Activated CD4-positive, alpha-beta T cell treated with anti-CD3 and anti-CD28 coated beads, Interleukin-2, amount 50 U/mL, for 16 hours (primary cell): Measurements from ENCODE around the gene MIAT.

Experiments used
- DNase-seq: peaks from one replicate; pipeline ENCODE4 v3.0.0-alpha.2; 2020

MIAT gene

DNA sequence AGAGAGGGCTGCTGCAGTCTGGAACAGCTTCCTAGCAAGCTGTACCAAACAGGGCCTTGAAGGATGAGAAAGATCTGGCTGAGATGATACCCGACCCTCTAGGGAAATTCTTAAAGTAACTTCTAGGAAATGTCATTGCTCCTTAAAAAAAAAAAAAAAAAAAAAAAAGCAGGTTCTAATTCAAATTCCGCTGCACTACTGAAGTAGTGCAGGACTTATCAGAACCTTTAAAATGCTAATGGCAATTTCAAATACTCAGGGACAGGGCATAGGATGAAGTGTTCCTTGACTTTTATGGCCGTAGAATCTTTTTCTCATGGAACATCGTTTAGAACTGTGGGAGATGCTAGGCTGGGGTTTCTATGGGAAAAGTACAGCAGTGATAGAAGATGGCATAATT lies 13.1 kb downstream of the MIAT start:
- DNase-seq: no peak

GRCh38 chr22:26671317-26672059 lies 14.1 kb downstream of the MIAT start:
- peak; percentile 82 for DNase-seq

- no peak for DNase-seq
Measured at GRCh38 chr22:26672060-26672471, 14.7 kb downstream of the MIAT start.

DNA sequence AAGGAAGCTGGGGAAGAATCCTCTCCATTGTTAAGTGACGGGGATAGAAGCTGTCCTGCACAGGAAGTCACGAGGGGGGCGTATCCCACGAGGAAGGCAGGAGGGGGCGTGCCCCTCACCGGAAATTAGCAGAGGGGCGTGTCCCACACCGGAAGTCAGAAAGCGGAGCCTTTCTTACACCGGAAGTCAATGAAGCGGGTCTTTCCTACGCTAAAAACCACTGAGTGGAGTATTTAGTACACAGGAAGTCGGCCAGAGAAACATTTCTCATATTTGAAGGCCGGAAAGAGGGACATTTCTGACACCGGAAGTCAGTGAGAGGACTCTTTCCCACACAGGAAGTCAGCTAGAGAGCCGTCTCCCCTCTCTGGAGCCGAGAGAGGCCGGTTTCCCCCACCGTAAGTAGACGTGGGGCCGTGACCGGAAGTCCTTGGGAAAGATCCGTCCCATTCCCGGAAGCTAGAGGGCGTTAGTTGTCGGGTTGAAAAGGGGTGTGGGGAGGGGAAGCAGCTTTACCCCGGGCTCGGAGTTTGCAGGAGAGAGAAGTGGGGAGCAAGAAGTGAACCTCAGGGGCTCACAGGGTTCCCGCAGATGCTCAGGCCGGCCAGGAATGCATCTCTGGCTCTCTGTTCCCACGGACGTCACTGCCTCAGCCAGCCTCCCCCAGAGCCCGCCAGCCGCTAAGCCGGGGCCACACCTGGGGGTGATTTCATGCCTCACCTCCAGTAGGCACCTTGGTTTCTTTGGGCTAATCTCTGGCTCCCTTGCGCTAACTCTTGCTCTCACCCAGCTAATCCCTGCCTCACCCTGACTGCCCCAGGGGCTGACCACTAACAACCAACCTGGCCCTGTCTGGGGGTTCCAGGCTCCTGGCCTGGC lies 15.4 kb downstream of the MIAT start:
- peak; percentile 97 for DNase-seq

- peak; percentile 68 for DNase-seq
Measured at GRCh38 chr22:26673486-26673885, 16.1 kb downstream of the MIAT start.

DNA sequence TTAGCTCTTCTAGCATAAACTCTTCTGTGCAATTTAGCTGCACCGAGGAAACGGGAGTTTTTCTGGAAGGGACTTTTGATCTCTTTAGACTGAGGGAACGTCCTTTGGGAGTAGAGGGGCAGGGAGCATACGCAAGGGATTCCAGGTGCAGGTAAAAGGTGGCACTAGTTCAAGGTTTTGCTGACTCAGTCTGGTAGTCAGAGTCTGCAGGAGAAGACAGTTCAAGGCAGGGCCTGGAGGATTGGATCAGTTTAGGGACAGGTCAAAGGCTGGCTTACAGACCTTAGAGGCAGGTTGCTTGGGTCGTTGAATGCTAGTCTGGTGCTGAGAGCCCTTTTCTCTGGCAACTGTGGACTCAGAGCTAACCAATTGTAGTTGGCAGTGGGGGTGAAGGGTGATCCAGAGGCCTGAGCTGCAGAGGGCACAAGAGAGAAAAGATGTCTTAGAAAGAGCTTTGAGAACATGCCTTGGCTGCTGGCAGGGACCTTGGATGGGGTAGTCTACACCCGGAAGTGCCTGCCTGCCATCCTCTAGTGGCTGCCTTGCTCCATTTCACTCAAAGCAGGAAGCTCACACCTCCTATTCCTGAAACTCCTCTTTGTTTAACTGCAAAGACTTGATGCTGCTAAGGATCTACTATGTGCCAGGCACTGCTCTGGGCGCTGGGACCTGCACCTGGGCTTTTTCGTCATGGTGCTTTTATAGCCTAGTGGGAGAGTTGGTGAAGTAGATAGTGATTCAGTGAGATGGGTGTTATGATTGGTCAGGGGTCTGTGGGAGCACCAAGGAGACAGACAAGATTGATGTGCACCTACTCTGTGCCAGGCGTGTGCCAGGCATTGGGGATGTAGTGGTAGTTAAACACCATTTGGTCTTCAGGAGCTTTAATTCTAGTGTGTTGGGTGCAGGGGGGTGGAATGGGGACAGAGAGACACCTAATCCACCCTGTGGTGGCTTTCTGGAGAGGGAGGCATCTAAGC lies 17.1 kb downstream of the MIAT start:
- peak; percentile 51 for DNase-seq

DNA sequence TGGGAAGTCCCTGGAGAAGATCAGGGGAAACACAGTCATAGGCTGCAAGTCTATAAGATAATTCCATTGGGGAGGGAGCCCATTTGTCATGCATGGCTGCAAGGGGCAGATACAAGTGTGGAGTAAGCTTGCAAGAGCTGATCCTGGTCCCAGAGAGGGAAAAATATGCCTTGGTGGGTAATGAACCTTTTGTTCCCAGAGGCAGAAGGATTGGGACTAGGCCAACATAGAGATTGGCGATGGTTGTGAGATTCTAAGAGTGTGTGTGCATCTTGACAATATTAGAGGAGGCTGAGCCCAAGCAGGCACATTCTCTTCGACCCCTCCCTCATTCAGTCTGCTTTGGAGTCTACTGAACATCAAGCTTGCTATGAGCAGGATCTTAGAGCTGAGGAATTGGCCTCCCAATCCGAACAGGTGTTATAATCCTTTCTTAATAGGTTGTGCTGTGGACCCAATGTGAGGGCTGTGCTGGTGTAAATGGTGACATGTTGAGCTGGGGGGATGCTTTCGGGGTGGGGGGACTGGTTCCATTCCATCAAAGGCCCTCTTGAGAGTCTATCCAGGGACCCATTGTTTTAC lies 18.4 kb downstream of the MIAT start:
- DNase-seq: no peak

GRCh38 chr22:26677217-26677616 lies 19.8 kb downstream of the MIAT start:
- no peak for DNase-seq

DNA sequence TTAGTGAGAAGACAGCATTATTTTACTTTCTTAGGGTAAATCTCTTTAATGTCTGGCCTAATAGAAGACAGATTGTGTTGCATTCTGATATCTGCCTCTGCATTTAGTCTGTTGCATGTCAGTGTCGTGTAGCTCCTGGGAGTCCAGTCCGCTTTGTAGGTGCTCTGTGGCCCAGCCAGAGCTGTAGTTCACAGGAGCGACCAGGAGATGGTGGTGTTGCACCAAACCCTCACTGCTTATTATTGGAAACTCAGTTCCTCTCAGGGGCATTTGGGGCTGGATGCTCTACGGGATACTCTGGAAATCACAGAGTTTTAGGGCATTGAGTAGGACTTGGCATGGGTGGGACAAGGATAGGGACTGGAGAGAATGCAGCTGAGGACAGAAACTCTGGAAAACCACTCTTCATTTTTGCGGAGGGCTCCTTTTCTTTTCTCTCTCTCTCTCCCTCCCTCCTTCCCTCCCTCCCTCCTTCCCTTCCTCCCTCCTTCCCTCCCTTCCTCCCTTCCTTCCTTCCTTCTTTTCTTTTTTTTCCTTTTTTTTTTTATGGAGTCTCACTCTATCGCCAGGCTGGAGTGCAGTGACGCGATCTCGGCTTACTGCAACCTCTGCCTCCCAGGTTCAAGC lies 21.7 kb downstream of the MIAT start:
- DNase-seq: peak; percentile 81

DNA sequence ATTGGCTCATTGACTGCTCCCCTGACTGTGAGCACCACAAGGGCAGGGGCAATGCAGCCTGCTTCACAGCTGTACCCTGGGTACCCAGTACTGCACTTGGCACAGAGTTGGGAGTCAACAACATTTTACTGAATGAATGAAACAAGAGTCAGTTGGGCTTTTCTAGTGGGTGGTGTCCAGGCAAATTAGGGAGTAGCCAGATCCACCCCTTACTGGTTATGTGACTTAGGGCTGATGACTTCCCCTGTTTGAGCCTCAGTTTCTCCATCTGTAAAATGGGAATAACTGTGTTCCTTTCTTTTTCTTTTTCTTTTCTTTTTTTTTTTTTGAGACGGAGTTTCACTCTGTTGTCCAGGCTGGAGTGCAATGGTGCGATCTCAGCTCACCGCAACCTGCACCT lies 23.1 kb downstream of the MIAT start:
- no peak for DNase-seq

- no peak for DNase-seq
Measured at GRCh38 chr22:26681395-26681821, 24.0 kb downstream of the MIAT start.

DNA sequence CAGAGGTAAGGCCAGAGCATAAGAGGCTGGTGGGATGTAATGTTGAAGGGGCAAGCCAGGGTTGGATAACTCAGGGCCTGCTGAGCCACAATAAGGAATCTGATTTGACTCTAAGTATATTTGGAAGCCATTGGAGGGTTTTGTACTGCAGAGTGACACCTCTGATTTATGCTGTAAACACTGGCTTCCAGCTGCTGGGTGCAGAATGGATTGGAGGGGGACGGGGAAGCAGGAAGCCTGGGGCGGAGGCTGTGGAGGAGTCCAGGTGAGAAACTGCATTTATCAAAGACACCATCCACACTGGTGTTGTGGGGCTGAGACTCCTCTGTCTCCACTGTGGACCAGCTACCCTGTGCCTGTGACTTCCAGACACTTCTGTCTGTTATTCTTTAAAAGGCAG lies 26.8 kb downstream of the MIAT start:
- DNase-seq: no peak

GRCh38 chr22:26685601-26686000 lies 28.2 kb downstream of the MIAT start:
- no peak for DNase-seq

- DNase-seq: no peak
Measured at GRCh38 chr22:26687439-26687838, 30.1 kb downstream of the MIAT start.

DNA sequence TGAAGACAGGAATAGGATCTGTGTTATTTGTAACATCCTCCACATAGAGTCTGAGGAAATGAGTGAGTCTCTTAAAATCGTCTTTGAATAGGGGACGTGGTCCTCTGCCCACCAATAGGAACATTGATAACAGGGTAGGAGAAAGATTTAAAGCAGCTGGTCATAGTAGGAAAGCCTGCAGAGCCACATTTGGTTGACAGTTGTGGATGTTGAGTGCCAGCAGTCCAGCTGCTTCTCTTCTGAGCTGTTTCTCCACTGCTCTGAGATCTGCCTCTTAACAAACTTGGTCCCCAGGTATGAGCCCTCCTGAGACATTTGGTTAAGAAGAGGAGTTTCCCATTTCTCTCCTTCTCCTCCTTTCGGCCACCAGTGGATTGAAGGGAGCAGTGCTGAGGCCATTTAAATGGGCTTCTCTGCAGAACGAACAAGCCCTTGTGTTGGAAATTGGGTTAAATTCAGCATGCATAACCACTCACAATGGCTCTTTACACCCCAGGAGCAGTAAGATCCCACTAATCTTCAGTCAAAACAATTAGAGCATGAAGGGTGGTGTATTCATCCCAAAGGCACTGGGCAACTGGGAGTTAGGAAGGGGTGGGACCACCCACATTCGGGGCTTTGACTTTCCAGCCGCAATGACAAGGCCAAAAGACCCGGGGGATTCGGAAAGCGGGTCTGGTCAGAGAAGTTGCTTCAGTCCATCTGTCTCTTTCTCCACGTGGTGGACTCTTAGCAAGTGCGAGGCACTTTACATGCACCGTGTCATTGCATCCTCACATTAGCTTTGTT lies 32.3 kb downstream of the MIAT start:
- no peak for DNase-seq

- DNase-seq: no peak
Measured at GRCh38 chr22:26690654-26691376, 33.4 kb downstream of the MIAT start.

DNA sequence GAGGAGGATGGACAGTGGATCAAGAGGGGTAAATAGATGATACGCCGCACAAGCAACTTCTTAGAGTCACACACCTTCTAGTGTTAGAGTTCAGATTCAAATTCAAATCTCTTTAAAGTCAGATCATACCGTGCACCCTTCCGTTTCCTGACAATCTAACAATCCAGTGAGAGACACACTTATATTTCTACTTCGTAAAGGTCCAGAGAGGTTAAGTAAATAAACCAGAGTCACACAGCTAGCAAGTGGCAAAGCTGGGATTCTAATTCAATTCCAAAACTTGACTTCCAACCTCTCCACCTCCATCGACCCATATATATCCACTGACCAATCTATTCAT lies 34.0 kb downstream of the MIAT start:
- no peak for DNase-seq

GRCh38 chr22:26692215-26692614 lies 34.8 kb downstream of the MIAT start:
- no peak for DNase-seq

- no peak for DNase-seq
Measured at GRCh38 chr22:26697151-26697550, 39.8 kb downstream of the MIAT start.

DNA sequence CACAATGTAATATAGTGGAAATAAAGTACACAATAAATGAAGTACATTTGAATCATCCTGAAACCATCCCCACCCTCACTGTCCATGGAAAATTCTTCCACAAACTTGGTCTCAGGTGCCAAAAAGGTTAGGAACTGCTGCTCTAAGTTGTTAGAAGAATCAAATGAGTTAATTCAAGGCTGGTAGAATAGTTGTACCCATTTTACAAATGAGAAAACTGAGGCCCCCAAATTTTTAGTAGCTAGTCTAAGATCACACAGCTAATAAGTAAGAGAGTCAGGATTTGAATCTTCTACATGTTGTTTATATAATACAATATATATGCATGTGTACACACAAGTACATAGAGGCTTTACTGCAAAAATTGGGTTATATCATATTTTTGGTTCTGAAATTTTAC lies 43.1 kb downstream of the MIAT start:
- DNase-seq: no peak

DNA sequence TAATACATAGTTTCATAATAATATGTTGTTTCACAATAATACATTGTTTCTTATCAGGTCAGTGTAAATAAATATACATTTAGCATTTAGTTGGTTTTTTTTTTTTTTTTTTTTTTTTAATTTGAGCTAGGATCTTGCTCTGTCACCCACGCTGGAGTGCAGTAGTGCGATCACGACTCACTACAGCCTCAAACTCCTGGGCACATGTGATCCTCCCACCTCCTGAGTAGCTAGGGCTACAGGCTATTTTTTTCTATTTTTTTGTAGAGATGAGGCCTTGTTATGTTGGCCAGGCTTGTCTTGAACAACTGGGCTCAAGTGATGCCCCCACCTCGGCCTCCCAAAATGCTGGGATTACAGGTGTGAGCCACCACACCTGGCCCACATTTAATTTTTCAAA lies 43.5 kb downstream of the MIAT start:
- DNase-seq: no peak
